Sciatic nerve (tissue), 2 donors: ENCODE data around the gene CLDN5. TPM values are rescaled to one million over a fixed set of nuclear protein-coding genes. Genes with fewer than 3 reads are reported as not detected.
A peak's percentile ranks its signal among the peaks of the same experiment; 100 is the strongest.

ENCODE experiments used
- ATAC-seq: fragments of 200-7000 bp; cut with Tn5 transposase; one replicate; pipeline ENCODE4 v1.9.1; 2020; ENCODE audit warnings: mild to moderate bottlenecking, moderate library complexity
- DNase-seq: peaks from one replicate; pipeline ENCODE4 v3.0.0-alpha.2; 2020; ENCODE audit warnings: low spot score
- intact Hi-C: fragments of 100-400 bp; cut with DNase I; formaldehyde crosslinking; loops from one replicate; pipeline ENCODE4 v1.14.2; 2022
- total RNA-seq: library from RNA; stranded (reverse); fragmentation: NEBNext Ultra II Directional; extraction: Animal tissue kit (Norgen Biotek cat#: 25700); gene quantifications from one replicate; pipeline ENCODE4 v1.2.1, GENCODE V29; 2021
- donor health status: DM: no; HTN: no; CAD: no.
- donor health status: DM: no; HTN: no; CAD: no.

Gene CLDN5, protein sequence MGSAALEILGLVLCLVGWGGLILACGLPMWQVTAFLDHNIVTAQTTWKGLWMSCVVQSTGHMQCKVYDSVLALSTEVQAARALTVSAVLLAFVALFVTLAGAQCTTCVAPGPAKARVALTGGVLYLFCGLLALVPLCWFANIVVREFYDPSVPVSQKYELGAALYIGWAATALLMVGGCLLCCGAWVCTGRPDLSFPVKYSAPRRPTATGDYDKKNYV
- total RNA-seq = 136 TPM

DNA sequence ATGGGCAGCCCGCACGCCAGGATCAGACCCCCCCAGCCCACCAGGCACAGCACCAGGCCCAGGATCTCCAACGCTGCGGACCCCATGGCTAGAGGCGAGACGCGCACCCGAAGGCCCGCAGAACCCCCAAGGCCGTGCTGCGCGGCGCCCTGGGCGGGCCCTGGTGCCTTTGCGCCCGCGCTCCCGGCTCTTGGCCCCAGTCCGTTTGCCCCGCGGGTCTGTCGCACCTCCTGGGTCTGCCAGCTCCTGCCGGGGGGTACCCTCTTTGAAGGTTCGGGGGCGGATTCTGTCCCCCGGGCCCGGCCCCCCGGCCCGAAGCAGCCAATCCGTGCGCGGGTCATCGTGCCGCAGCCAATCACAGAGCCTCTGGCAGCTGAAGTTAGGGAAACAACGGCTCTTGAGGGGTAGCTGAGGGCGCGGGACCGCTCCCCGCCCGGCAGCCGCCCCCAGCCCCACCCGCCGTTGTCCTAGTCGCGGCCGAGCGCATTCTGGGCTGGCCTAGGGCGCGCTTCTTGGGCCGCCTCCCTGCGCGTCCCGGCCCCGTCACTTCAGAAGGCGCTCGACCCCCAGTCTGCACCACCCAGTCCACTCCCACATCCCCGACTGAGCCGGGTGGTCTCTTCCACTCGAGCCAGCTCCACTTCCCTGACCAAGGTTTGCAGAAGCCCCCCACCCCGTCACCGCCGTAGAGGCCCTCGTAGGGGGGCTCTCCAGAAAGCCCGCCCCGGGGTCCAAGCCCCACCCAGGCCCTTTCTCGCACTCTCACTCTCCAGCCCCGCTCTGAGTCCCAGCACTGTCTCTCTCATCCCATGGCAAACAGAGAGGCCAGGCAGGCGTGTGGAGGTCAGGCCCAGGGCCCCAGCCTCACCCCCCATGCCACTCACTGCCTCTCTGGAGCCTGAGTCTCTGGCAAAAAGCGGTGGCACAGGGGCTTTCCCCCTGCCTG lies at the start of gene CLDN5:
Gene CLDN5 (minus strand): TSS at position 241 of the 946 bp plus-strand sequence. CDS start 155 bp downstream, at position 86.
- DNase-seq = no peak
- intact Hi-C loops = no loop called here
- peak; percentile 29 for ATAC-seq

DNA sequence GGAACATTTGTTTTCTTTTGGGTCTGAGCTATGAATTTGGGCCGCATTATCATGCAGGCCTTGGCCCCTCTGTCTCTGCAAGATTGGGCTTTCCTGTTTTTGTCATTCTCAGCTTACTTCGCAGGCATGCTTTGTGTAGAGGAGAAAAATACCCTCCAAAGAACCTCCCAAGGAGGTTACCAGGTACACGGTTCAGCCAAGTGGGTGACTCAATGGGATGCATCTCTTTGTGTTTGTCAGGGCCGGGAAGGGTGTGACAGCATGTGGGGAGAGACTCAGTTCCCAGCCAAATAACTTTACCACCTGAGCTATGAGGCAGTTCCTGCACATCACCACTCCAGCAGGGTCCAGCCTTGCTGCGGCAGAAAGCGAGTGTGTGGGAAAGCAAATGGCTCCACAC lies 47.8 kb upstream of the CLDN5 start:
- intact Hi-C loops = no loop called here
- ATAC-seq (no peak), DNase-seq (no peak)

DNA sequence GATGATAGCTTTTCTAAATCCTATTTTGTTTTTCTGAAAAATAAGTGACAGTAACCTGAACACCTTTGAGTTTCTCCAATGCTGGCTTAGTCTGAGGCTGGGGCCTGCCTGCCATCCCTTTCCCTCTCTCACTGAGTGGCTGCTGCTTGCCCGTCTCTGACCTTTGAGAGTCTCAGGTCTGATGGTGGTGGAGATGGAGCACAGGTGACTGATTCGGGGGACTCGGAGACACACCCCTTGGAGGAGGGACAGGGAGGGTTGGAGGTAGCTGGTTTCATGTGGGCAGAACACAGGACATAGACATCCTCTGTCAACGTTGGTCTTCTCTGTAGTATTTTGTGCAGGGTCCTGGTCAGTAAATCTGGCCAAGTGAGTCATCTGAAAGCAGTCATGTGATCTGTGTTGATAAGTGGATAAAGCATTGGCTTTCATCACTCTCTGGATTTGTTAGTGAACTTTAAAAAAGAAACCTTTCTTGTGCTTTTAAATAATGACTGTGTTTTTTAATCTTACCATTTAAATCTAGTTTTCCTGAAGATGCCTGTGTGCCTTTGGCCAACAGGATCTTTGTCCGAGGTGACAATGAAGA lies 47.1 kb upstream of the CLDN5 start:
- intact Hi-C loops = no loop called here
- no peak for DNase-seq
- ATAC-seq = no peak

DNA sequence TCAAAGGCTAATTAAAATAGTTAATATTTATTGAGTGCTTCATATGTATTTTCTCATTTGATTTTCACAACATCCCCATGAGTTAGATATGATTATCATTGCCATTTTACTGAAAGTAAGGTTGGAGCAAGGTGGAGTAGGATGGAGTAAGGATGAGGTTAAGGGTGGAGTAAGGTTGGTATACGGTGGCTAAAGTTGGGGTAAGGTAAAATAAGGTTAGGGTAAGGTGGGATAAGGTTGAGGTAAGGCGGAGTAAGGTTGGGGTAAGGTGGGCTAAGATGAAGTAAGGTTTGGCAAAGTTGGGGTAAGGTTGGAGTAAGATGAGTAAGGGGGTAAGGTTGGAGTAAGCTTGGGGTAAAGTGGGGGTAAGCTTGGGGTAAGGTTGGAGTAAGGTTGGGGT lies 45.8 kb upstream of the CLDN5 start:
- DNase-seq = no peak
- intact Hi-C loops = no loop called here
- ATAC-seq = no peak

DNA sequence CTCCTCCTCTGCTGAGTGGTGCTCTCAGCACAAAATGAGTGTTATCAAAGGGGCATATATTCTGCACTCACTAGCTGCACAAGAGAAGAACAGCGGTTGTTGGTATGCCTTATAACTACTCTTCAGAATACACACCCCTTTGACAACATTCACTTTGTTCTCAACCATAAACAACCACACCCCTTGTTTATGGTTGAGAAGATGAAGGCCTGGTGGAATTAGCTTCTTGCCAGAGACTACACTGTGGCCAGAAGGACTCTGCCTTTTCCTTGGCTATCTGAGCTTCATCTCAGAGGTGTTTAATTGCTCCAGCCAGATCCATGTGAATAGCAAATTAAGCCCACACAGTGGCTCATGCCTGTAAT lies 45.0 kb upstream of the CLDN5 start:
- DNase-seq (no peak), ATAC-seq (no peak)
- intact Hi-C loops = no loop called here

DNA sequence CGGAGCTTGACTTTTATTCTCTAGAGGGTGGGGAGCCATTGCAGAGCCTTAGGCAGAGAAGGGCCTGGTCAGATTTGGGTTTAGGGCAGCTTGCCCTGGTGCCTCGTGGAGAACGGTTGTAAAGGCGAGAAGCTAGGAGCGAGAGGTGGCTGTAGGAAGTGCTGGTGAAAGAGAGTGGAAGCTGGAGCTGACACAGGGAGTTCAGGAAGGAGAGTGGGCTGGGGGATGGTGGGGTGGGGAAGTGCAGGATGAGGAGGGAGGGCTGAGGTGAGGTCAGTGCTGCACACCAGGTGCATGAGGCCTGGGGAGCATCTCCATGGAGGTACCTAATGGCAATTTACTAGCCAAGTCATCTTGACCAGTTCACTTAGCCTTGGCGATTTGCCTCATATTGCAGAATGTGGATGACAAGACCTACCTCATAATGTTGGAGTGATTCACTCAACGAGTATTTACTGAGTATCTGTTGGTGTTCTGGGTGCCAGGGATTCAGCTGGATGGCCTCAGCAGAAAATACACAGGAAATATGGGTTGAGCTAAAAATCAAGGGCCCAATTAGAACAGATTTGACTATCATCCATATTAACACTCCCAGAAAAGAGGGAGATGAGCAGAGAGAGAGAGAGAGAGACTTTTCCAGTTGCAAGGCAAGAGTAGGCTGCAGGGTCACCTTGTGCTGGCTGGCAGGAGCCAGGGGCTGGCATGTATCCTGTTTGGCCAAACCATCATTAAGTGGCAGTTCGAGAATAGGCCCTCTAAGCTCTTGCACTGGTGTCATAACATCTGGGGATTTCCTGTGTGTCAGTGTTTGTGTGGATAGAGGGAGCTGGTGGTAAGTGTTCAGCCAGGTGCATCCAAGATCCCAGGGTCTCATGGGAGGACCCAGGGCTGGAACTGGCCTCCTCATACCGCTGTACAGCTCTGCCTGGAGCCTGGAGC lies 44.4 kb upstream of the CLDN5 start:
- no peak for ATAC-seq
- no peak for DNase-seq
- intact Hi-C loops = no loop called here

DNA sequence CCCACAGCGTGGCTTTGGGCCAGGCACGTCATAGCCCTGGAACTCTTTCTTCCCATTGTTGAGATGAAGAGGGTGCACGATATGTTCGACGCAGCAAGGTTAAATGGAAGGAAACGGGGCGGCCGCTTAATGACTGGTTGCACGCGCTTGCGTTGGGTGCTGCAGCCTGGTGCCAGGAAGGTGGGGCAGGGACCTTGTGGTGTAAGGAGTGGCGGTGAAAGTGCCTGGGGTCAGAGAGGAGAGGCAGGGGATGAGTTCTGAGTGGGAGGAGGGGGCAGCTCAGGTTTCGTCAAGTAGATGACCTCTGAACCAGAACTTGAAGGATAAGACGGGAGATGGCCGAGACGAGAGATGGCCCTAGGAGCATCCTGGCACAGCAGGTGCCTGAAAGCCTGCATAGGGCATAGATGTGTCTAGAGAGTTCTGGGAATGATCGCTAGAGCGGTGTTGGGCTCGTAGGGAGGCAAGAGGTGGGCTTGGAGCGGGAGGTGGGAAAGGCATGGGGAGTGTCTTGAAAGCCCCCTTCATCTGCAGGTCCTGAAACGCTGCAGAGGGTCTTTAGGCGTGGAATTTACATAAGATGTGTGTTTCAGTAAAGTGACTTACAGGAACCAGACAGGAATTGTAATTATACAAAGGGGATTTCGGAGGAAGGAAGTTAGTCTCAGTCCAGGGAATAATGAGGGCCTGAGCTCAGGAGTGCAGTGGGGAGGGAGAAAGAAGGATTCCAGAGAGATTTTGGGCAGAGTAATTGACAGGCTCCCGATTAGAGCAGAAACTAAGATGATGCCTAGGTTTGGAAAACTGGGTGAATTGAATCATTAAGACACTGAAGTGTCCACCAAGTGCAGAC lies 43.2 kb upstream of the CLDN5 start:
- DNase-seq (no peak), ATAC-seq (no peak)
- intact Hi-C loops = no loop called here

DNA sequence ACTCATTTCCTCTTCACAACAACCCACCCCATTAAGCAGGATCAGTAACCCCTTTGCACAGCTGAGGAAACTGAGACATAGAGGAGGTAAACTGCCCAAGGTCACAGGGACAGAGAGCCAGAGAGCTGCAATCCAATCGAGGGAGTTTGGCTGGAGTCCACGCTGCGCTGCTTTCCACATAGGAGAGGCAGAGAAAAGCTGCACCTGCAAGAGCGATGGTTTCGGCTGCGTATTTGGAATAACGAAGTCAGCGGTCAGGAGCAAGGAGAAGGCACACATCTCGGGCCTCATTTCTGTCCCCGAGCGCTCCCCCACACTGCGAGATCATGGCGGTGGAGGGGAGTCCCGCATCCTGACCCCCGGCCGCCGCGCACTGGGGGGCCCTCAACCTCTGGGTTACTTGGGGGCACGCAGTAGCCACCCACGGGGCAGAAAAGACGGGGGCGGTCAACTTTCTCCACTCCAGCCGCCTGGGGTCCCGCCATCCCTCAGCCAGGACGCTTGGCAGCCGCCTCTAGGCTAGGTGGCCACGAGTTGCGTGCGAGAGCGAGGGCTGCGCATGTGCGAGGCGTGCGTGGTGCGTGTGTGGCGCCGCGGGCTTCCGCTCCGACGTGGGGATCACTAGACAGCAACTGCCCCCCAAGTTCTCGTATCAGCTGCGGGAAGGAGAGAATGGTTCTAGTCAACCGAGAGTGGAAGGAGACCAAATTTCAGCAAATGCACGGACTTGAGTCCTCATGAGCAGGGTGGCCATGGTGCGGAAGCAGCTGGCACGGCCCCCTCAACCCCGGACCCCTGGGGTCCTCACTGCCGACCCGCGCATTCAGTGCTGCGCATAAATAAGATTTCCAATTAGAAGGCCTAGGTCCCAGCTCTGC lies 42.3 kb upstream of the CLDN5 start:
- DNase-seq = no peak
- ATAC-seq = no peak
- intact Hi-C loops = no loop called here

DNA sequence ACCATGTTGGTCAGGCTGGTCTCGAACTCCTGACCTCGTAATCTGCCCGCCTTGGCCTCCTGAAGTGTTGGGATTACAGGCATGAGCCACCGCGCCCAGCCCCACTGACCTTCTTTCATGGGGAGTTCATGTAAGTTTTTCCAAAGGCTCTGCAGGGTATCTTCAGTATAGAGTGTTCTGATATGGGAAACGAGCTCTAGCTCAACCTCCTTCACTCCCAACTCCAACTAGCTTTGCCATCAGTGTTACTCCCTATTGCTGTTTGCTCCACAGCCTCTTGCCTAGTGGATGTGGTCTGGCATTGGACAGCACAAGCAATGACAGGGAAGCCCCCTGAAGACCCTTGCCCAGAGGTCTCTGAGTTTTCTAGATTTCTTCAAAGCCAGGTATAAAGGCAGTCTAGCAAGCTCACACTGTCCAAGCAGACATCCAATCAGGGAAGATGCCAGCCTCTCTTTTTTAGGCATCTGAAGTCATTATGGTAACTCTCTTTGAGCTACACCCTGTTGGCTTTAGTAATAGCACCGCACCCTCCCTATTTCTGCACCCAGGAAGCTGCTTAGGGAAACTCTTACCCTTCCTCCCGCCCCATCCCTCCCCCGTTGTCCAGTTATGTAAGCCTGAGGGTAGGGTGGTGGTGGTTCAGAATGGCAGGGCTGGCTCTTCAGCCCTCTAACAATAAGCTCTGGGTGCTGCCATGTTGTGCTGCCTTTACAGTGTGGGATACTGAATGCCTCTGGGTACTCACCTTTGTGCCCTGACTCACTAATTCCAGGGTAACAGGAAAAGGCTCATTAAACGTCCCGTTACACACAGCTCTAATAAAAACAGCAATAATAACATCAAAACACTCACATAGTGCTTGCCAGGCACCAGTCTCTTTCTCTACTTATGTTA lies 41.4 kb upstream of the CLDN5 start:
- intact Hi-C loops = no loop called here
- DNase-seq (no peak), ATAC-seq (no peak)

DNA sequence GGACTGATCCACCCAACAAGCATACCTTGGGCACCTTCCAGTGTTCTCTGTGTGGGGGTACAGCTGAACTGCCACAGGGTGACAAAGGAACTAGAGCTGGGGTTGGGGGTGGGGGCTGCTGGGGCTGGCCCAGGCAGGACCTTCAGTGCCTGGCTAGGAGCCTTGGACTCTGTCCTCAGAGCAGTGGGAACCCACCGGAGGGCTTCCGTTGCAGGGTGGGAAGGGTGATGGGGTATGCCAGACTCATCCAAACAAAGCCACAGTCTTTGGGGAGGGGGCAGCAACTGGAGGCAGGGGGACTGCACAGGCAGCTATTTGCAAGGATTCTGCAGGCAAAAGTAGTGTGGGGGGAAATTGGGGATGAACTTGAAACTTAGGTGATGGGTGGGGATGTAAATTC lies 35.7 kb upstream of the CLDN5 start:
- intact Hi-C loops = no loop called here
- DNase-seq = no peak
- ATAC-seq = no peak

DNA sequence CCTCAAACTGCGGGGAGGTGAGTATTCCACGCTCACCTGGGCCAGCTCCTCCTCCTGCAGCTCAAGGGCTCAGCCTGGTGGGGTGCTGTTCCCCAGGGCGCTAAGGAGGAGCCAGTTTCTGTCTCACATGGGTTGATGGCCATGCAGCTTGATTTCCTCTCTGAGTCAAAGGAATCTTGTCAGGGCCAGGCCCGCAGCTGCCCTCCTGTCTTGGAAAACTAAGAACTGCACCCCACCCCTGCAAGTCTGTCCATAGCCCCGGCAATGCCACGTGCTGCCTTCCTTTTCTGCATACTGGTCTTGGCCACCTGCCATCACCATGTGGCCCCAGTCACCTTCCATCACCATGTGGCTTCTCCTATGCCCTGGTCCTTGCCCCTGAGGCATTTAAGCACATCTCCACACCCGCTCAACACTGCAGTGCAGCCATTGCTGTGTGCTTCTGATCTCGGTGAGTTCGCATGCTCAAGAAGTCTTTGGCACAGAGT lies 35.2 kb upstream of the CLDN5 start:
- ATAC-seq (no peak), DNase-seq (no peak)
- intact Hi-C loops = no loop called here

DNA sequence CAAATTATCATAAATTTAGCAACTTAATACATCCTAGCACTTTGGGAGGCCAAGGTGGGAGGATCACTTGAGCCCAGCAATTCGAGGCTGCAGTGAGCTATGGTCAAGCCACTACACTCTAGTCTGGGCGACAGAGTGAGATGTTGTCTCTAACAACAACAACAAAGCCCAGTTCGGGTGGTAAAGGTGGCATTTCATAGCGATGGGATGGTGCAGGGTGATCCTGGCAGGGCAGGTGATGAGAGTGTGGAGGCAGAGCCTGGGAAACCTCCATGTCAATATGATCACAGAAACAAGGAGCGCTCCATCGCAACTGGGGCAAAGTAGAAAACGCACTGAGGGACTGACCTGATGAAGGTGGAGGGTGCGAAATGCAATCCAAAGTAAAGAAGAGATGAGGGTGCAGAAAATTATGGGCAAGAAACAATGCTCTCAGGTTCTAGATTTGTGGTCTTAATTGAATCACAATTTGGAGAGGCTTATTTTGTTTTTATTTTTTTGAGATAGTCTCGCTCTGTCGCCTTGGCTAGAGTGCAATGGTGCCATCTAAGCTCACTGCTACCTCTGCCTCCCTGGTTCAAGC lies 32.8 kb upstream of the CLDN5 start:
- intact Hi-C loops = no loop called here
- no peak for DNase-seq
- ATAC-seq = no peak

DNA sequence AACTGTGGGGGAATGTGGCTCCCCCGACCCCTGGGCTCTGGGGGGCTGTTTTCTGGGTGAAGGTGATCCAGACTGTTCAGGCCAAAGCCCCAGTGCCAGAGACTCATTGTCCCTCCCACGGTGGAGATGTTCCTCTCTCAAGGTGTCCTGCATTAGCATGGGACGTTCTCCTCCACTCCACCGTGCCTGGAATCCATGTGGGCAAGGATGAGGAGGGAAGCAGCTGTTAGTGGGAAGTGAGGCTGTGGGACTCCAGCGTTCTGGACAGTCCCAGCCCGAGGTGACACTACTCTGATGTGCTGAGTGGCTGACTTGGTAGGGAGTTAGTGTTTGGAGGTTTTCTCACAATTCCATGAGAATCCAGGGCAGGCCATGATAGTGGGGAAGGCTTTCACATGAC lies 31.4 kb upstream of the CLDN5 start:
- DNase-seq (no peak), ATAC-seq (no peak)
- intact Hi-C loops = no loop called here

DNA sequence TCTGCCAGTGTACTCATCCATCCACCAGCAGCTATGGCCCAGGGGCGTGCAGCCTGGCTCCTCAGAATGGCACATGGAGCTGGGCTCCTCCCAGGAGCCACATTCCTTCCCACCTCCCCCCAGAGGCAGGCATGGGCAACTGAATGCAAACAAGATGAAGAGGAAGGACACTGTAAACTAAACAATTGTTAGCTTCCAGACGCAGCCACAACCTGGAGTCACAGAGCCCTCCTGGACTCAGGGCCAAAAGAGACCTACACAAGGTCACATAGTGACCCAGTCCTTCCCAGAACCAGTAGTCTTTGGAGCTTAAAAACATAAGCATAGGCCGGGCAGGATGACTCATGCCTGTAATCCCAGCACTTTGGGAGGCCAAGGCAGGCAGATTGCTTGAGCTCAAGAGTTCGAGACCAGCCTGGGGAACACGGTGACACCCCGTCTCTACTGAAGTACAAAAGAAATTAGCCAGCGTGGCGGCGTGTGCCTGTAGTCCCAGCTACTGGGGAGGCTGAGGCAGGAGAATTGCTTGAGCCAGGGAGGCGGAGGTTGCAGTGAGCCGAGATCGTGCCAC lies 30.7 kb upstream of the CLDN5 start:
- intact Hi-C loops = no loop called here
- no peak for DNase-seq
- ATAC-seq = no peak

DNA sequence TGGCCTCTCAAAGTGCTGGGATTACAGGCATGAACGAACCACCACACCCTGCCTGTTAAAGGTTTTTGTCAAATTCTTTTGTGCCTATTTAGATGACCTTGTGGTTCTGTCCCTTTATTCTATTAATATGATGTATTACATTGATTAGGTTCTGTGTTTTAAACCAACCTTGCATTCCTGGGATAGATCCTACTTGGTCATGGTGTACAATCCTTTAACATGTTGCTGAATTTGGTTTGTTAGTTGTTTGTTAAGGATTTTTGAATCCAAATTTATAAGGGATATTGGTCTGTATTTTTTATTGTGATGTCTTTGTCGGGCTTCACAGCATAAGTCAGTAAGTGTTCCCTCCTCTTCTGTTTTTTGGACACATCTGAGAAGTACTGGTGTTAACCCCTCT lies 29.0 kb upstream of the CLDN5 start:
- intact Hi-C loops = no loop called here
- ATAC-seq (no peak), DNase-seq (no peak)

DNA sequence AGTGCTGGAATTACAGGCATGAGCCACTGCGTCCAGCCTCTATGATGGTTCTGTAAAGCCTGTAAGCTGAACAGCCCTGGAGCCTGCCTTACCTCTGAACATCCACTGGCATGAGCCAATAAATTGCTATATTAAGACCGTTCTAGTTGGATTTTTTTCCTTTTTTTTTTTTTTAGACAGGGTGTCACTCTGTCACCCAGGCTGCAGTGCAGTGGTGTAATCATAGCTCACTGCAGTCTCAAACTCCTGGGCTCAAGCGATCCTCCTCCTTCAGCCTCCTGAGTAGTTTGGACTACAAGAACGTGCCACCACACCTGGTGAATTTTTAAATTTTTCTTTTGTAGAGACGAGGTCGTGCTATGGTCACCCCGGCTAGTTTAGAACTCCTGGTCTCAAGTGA lies 26.2 kb upstream of the CLDN5 start:
- intact Hi-C loops = no loop called here
- ATAC-seq (no peak), DNase-seq (no peak)
